ENCODE data around the gene REXO2. TPM values are rescaled to one million over a fixed set of nuclear protein-coding genes. Genes with fewer than 3 reads are reported as not detected.

REXO2 gene
- total RNA-seq, 2 donors from 2014 or later, result 46.6 to 55.5 TPM

- Histone ChIP-seq H3K4me3 (peak overlapping the region; percentile 7), H3K4me1 (peaks cover 14% of the 10 kb centered on the region), H3K27ac (no peak overlapping the region), H3K36me3 (peaks cover 4% of the 10 kb centered on the region), H3K27me3 (no peaks in the 10 kb centered on the region), H3K9me3 (no peaks in the 10 kb centered on the region), H3K9ac (ENCODE audit: low read depth in 2 of 2, low read length in 2 of 2) (no peak overlapping the region)
- DNase-seq, result no peak
- TF ChIP-seq, protein P1, sequence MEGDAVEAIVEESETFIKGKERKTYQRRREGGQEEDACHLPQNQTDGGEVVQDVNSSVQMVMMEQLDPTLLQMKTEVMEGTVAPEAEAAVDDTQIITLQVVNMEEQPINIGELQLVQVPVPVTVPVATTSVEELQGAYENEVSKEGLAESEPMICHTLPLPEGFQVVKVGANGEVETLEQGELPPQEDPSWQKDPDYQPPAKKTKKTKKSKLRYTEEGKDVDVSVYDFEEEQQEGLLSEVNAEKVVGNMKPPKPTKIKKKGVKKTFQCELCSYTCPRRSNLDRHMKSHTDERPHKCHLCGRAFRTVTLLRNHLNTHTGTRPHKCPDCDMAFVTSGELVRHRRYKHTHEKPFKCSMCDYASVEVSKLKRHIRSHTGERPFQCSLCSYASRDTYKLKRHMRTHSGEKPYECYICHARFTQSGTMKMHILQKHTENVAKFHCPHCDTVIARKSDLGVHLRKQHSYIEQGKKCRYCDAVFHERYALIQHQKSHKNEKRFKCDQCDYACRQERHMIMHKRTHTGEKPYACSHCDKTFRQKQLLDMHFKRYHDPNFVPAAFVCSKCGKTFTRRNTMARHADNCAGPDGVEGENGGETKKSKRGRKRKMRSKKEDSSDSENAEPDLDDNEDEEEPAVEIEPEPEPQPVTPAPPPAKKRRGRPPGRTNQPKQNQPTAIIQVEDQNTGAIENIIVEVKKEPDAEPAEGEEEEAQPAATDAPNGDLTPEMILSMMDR (IDR thresholded peaks at IDR 0.05), result no peak
- intact Hi-C loops (cut with DNase I), result no loop called here
These were observed 40.9 kb upstream of the REXO2 start for GRCh38 chr11:114398303-114398920.

GRCh38 chr11:114399490-114400215 is 39.6 kb upstream of the REXO2 start:
- H3K4me3 ChIP-seq, result peak overlapping the region; percentile 72
- peak; percentile 33 for DNase-seq
- H3K9me3 ChIP-seq, result no peaks in the 10 kb centered on the region
- H3K4me1 ChIP-seq, result peaks cover 14% of the 10 kb centered on the region
- no peaks in the 10 kb centered on the region for H3K27me3 ChIP-seq
- TF ChIP-seq, protein P1 (IDR thresholded peaks at IDR 0.05), result no peak
- H3K9ac ChIP-seq (ENCODE audit: low read depth in 2 of 2, low read length in 2 of 2), result peak overlapping the region; percentile 94 to 99
- peak overlapping the region; percentile 98 for H3K27ac ChIP-seq
- peaks cover 4% of the 10 kb centered on the region for H3K36me3 ChIP-seq
- intact Hi-C loops (cut with DNase I), result loop anchor here (5.0 to 10.0 kb wide), 2 partner anchors 38 to 55 kb away; partner anchors contain the start of gene REXO2

GRCh38 chr11:114400216-114400914 is 38.9 kb upstream of the REXO2 start, which contains the start of the genes C11orf71 and RBM7:
TSS of gene C11orf71 (minus strand) at chr11:114400511. CDS start at chr11:114400331, 180 bp downstream.
TSS of gene RBM7 (plus strand) at chr11:114400666. CDS start at chr11:114400672, 6 bp downstream.
- Histone ChIP-seq H3K27me3 (no peaks in the 10 kb centered on the region), H3K4me3 (peak within 1 kb of the TSS; percentile 72), H3K36me3 (peaks cover 4% of the 10 kb centered on the region), H3K4me1 (peaks cover 14% of the 10 kb centered on the region), H3K27ac (peak within 1 kb of the TSS; percentile 98), H3K9me3 (no peaks in the 10 kb centered on the region), H3K9ac (ENCODE audit: low read depth in 2 of 2, low read length in 2 of 2) (peak within 1 kb of the TSS; percentile 94 to 99)
- intact Hi-C loops (cut with DNase I), result loop anchor here (5.0 to 10.0 kb wide), 2 partner anchors 37 to 56 kb away; partner anchors contain the start of gene REXO2
- TF ChIP-seq, protein P1 (IDR thresholded peaks at IDR 0.05), result no peak
- DNase-seq, result peak; percentile 98

GRCh38 chr11:114400915-114401223 is 38.4 kb upstream of the REXO2 start:
- no peak for DNase-seq
- H3K4me1 ChIP-seq, result peaks cover 13% of the 10 kb centered on the region
- H3K9me3 ChIP-seq, result no peaks in the 10 kb centered on the region
- peaks cover 4% of the 10 kb centered on the region for H3K36me3 ChIP-seq
- peak overlapping the region; percentile 94 to 99 for H3K9ac ChIP-seq (ENCODE audit: low read depth in 2 of 2, low read length in 2 of 2)
- intact Hi-C loops (cut with DNase I), result loop anchor here (5.0 to 10.0 kb wide), 2 partner anchors 36 to 56 kb away; partner anchors contain the start of gene REXO2
- no peaks in the 10 kb centered on the region for H3K27me3 ChIP-seq
- TF ChIP-seq, protein P1 (IDR thresholded peaks at IDR 0.05), result no peak
- peak overlapping the region; percentile 72 for H3K4me3 ChIP-seq
- peak overlapping the region; percentile 98 for H3K27ac ChIP-seq

GRCh38 chr11:114401311-114401710 is 38.0 kb upstream of the REXO2 start:
- no peaks in the 10 kb centered on the region for H3K27me3 ChIP-seq
- TF ChIP-seq, protein P1 (IDR thresholded peaks at IDR 0.05), result no peak
- H3K9ac ChIP-seq (ENCODE audit: low read depth in 2 of 2, low read length in 2 of 2), result peak overlapping the region in 1 of 2 donors; percentile 99
- peak overlapping the region; percentile 98 for H3K27ac ChIP-seq
- no peaks in the 10 kb centered on the region for H3K9me3 ChIP-seq
- DNase-seq, result no peak
- intact Hi-C loops (cut with DNase I), result loop anchor here (5.0 to 10.0 kb wide), 2 partner anchors 36 to 57 kb away; partner anchors contain the start of gene REXO2
- peaks cover 9% of the 10 kb centered on the region for H3K4me1 ChIP-seq
- peaks cover 4% of the 10 kb centered on the region for H3K36me3 ChIP-seq
- H3K4me3 ChIP-seq, result peak overlapping the region; percentile 72

All from colonic mucosa (tissue), 4 donors.